ENCODE data around the gene RAD51B.

Gene RAD51B

DNA sequence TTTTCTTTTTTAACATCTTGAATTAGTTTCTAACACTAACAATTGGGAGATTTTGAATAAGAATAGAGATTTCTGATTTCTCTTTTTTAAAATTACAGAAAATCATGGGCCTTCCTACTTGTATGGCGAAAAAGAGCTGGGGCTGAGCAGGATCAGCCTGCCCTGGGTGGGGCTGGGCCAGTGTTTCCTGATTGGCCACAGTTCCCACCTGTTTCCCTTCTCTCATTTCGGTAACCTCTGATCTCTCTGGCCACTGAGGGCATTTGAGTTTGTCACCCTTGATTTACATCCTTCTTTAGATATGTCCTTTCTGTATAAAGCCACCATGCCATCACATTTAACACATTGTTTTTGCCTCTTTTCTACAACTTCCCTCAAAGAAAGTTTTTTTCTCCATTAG, 719.1 kb downstream of the RAD51B start:
- TF ChIP-seq, protein P1, sequence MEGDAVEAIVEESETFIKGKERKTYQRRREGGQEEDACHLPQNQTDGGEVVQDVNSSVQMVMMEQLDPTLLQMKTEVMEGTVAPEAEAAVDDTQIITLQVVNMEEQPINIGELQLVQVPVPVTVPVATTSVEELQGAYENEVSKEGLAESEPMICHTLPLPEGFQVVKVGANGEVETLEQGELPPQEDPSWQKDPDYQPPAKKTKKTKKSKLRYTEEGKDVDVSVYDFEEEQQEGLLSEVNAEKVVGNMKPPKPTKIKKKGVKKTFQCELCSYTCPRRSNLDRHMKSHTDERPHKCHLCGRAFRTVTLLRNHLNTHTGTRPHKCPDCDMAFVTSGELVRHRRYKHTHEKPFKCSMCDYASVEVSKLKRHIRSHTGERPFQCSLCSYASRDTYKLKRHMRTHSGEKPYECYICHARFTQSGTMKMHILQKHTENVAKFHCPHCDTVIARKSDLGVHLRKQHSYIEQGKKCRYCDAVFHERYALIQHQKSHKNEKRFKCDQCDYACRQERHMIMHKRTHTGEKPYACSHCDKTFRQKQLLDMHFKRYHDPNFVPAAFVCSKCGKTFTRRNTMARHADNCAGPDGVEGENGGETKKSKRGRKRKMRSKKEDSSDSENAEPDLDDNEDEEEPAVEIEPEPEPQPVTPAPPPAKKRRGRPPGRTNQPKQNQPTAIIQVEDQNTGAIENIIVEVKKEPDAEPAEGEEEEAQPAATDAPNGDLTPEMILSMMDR (conservative IDR thresholded peaks at IDR 0.05; ENCODE audit: low read depth) = no peak
- CTCF ChIA-PET = interaction anchor here (0.6 kb wide), 1 partner anchor 720 kb away, joined by 4 read pairs; no protein-coding TSS in a partner anchor
- POLR2A ChIA-PET (ENCODE audit: low non-redundant PET) = interaction anchor here (0.7 kb wide), 1 partner anchor 148 kb away, joined by 5 read pairs; no protein-coding TSS in a partner anchor
- no peak overlapping the region for H3K27ac ChIP-seq
- no peak for DNase-seq (ENCODE audit: low spot score)

DNA sequence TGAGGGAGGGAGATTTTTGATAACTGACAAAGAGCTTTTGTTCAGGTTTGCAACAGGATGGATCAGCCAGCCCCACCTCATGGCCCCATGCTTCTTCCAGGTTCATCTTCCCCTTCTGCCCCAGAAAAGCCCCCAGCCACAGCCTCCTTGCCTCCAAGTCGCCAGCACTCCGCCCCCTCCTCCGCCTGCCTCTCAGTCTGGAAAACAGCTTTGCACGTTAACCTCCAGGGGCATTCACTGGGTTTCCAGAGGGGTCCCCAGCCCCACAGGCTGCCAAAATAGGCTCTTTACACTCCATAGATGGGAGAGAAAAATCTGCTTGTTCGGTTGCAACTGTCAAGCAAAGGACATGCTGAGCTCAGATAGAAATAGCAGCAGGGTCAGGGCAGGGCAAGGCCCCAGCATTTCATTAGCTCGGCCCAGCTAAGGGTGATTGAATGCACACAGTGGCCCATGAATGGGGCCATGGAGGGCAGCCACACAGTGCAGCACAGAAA, 719.7 kb downstream of the RAD51B start:
- TF ChIP-seq, protein P1 (conservative IDR thresholded peaks at IDR 0.05; ENCODE audit: low read depth) = no peak
- CTCF ChIA-PET = no interaction called here
- POLR2A ChIA-PET (ENCODE audit: low non-redundant PET) = interaction anchor here (0.7 kb wide), 1 partner anchor 147 kb away, joined by 5 read pairs; no protein-coding TSS in a partner anchor
- peak overlapping the region; percentile 13; the same call in 1 of the 2 replicates for H3K27ac ChIP-seq
- no peak for DNase-seq (ENCODE audit: low spot score)

DNA sequence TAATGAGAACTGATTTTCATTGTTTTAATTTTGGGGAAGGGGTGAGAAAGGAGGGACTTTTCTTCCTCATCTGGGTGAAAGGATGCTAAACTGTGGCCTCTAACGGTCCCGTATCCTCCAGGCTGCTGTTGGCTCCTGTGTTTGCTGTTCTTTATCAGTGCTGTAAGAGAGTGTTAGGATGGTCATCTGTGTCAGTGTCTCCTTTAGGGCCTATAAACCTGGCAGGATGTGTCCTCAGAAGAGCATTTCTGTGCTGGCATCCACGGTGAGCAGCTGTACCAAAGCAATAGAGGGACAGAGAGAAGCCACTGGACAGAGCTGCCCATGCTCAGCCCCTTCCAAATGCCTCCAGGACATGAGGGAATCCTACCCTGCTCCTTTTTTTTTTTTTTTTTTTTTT, 720.2 kb downstream of the RAD51B start:
- ChIA-PET POLR2A (ENCODE audit: low non-redundant PET) (no interaction called here), CTCF (no interaction called here)
- TF ChIP-seq, protein P1 (conservative IDR thresholded peaks at IDR 0.05; ENCODE audit: low read depth) = no peak
- no peak for DNase-seq (ENCODE audit: low spot score)
- H3K27ac ChIP-seq = no peak overlapping the region; the same call in 1 of the 2 replicates

DNA sequence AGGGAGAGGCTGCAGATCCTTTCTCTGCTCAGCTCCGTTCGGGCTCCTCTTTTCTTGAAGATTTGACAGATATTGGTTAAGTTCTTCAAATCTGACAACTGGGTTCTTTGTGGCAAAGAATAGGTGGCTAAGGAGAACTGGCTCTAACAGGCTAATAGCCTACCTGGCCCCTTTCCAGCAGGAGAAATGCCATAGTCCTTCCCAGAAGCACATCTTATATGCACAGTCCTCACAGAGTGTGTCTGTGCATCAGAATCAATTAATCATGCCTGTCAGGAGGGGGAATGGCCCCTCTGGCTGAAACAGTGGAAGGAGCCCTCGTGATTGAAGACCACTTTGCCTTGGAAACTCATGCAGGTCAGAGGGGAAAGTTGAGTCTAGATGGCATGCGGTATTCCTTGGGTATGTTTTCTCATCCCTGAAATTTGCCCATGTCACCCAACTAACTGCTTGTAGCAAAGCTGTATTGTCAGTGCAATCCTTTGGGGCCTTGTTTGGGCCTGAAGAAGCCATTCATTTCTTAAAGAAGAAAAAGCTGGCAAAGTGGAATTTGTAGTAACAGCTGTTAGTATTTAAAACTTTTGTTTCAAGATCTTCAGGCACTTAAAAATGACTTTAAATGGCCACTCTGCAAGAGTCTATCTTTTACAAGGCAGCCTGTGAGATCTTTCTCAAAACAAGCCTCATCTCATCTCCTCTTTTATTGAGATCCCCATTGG, 721.8 kb downstream of the RAD51B start:
- TF ChIP-seq, protein P1 (conservative IDR thresholded peaks at IDR 0.05; ENCODE audit: low read depth) = no peak
- DNase-seq (ENCODE audit: low spot score) = no peak
- CTCF ChIA-PET = no interaction called here
- no peak overlapping the region for H3K27ac ChIP-seq
- POLR2A ChIA-PET (ENCODE audit: low non-redundant PET) = no interaction called here

DNA sequence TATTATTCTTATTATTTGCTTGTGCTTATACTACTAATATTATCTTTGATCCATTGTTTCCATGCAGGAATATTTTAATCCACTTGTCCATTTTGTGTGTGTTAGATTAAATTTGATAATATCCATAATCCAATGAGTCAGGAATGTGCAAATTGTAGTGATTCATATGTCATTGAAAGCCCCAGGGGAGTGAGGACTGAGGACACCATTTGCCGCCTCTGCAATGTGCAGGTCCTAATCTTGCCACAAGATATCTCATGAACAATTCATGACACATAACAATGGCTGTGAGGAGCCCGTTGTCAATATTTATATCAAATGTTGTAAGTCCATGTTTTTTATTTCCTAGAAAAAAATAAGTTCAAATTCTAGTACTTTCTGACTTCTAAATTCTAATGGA, 722.8 kb downstream of the RAD51B start:
- CTCF ChIA-PET = interaction anchor here (1.1 kb wide), 1 partner anchor 598 kb away, joined by 4 read pairs; no protein-coding TSS in a partner anchor
- DNase-seq (ENCODE audit: low spot score) = no peak
- H3K27ac ChIP-seq = no peak overlapping the region
- POLR2A ChIA-PET (ENCODE audit: low non-redundant PET) = no interaction called here
- TF ChIP-seq, protein P1 (conservative IDR thresholded peaks at IDR 0.05; ENCODE audit: low read depth) = no peak

DNA sequence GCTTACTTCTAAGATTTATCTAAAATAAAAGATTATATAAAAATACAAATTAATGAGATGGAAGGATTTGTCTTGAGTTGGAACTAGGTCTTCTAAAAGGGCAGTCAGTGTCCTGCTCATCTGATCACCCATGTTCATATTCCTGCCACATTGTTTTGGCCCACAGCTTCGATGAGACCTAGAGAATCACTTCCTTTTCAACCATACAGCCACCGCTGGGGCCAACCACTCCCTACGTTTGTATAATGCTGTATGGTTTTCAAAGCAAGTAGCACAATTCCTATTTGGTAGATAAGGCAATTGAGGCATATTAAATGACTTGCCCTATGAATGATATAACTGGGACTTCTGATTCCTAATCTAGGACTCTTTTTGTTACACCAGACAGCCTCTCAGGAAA, 723.9 kb downstream of the RAD51B start:
- H3K27ac ChIP-seq = no peak overlapping the region
- DNase-seq (ENCODE audit: low spot score) = no peak
- CTCF ChIA-PET = no interaction called here
- POLR2A ChIA-PET (ENCODE audit: low non-redundant PET) = no interaction called here
- TF ChIP-seq, protein P1 (conservative IDR thresholded peaks at IDR 0.05; ENCODE audit: low read depth) = no peak

Measured in RWPE1 (cell line).